ENCODE data around the gene AADAT. TPM values are rescaled to one million over a fixed set of nuclear protein-coding genes. Genes with fewer than 3 reads are reported as not detected.

The AADAT gene
- total RNA-seq, 4 donors from 2014 or later: 2.9 to 7.2 (median 5.5) TPM

DNA sequence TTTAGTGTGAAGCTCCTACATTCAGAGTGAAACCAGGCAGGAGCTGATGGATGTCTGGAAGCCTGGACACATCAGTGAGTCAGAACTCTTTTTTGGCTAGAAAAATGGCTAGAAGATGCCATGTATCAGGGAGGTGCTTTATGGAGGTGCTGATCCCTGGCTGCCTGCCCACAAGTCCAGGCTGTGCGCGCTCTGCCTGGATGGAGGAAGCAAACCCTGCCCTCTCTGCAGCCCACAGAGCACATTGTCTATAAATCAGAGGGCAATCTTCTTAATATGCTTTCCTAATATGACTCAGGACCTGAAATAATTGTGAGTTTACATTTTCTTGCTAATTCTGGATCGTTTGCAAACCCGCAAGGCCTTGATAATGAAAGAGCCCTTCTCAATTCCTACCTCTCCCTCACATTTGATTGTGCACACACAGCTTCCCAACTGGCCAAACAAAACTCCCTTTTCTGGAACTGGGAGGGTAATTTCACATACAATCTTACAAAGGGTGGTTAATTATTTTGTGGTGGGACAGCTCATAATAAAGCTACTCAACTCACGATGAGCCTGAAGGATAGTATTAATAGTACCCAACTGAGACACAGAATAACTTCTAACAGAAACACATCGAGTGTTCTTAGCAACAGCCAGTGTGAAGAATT, 75.3 kb downstream of the AADAT start:
- Histone ChIP-seq H3K4me1 (no peaks in the 10 kb centered on the region), H3K27ac (replicated peaks in 1 of 4) (no peak overlapping the region), H3K36me3 (no peaks in the 10 kb centered on the region), H3K4me3 (no peak overlapping the region), H3K27me3 (no peaks in the 10 kb centered on the region), H3K9me3 (no peaks in the 10 kb centered on the region)
- no peak for TF ChIP-seq CTCF (IDR thresholded peaks at IDR 0.05)
- TF ChIP-seq EP300 (IDR thresholded peaks at IDR 0.05): no peak
- 56% methylated on average over 6 of the region's 6 CpGs for whole genome bisulfite sequencing
- intact Hi-C loops (cut with DNase I): no loop called here
- peak; percentile 42 for DNase-seq (ENCODE audit: extremely low spot score)

DNA sequence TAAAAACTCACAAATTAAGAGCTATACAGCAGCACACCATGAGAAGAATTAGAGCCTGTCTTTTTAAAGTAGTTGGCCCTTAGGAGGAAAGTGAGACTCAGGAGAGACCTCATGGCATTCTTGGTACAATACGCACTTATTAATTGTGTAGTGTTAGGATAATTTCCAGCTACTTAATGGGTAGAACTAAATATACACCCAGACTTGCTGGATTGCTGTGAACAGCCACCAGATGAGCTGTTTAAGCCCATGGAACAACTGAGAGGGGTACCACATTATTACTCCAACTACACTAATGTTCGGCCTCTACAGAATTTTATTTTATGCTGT, 77.2 kb downstream of the AADAT start:
- DNase-seq (ENCODE audit: extremely low spot score): no peak
- Histone ChIP-seq H3K27ac (replicated peaks in 1 of 4) (no peak overlapping the region), H3K27me3 (no peaks in the 10 kb centered on the region), H3K4me1 (no peaks in the 10 kb centered on the region), H3K9me3 (no peaks in the 10 kb centered on the region), H3K4me3 (no peak overlapping the region), H3K36me3 (no peaks in the 10 kb centered on the region)
- TF ChIP-seq CTCF (IDR thresholded peaks at IDR 0.05) (no peak), POLR2AphosphoS5 (IDR thresholded peaks at IDR 0.05) (no peak), EP300 (IDR thresholded peaks at IDR 0.05) (no peak)
- intact Hi-C loops (cut with DNase I): no loop called here
- WGBS: 86% methylated on average over 2 of the region's 2 CpGs

GRCh38 chr4:170011921-170012628, 77.7 kb downstream of the AADAT start:
- DNase-seq (ENCODE audit: extremely low spot score): peak; percentile 84
- Histone ChIP-seq H3K36me3 (no peaks in the 10 kb centered on the region), H3K9me3 (no peaks in the 10 kb centered on the region), H3K27me3 (no peaks in the 10 kb centered on the region), H3K27ac (replicated peaks in 1 of 4) (no peak overlapping the region), H3K4me1 (no peaks in the 10 kb centered on the region), H3K4me3 (no peak overlapping the region)
- TF ChIP-seq EP300 (IDR thresholded peaks at IDR 0.05): no peak
- no peak for TF ChIP-seq POLR2A (IDR thresholded peaks at IDR 0.05; ENCODE audit: low read depth)
- TF ChIP-seq POLR2AphosphoS5 (IDR thresholded peaks at IDR 0.05): no peak
- TF ChIP-seq CTCF (IDR thresholded peaks at IDR 0.05): no peak
- intact Hi-C loops (cut with DNase I): no loop called here
- WGBS: 68% methylated on average over 7 of the region's 7 CpGs

Small RNA genes lying within 50 kb of the gene (small RNA-seq; reads per million reads assigned to genes)
- 0 reads per million in 3 donors for gene APOBEC3AP1

Other genes with a start within 250 kb of the AADAT start
- 1 to 10 TPM; 5.0 to 9.1 (median 6.4) TPM for gene MFAP3L, start 63.6 kb downstream of the AADAT start, total RNA-seq